PC-9 (cell line): ENCODE data around the gene TTC31. TPM values are rescaled to one million over a fixed set of nuclear protein-coding genes. Genes with fewer than 3 reads are reported as not detected.

ENCODE experiments used
- BruUV-seq: library from RNA; stranded (reverse); fragments of 400-500 nt; replicated peaks from 2 replicates; lab custom pipeline; 2021; lab: Mats Ljungman, UMichigan
- CTCF ChIA-PET: fragments of 300-600 bp; sonication (Branson Sonifier 250); formaldehyde crosslinking; loops from one replicate; lab custom pipeline; 2022; ENCODE audit warnings: antibody characterized with exemption; lab: Charles Lee
- POLR2A ChIA-PET: fragments of 300-600 bp; sonication (Branson Sonifier 250); formaldehyde crosslinking; loops from one replicate; lab custom pipeline; 2022; ENCODE audit warnings: antibody characterized with exemption; ENCODE audit not compliant: unreplicated experiment; lab: Charles Lee
- DNase-seq, 2 experiments: peaks; one replicate each; pipeline versions ENCODE4 v3.0.0 to v3.0.0-alpha.2; 2015 to 2022; ENCODE audit warnings: mixed read lengths in 1 of 2
- H2AFZ ChIP-seq: fragments of 200-600 bp; sonication (generic); 2 replicates; pipeline ENCODE4 v1.8.1; 2017; ENCODE audit warnings: antibody characterized with exemption
- H3F3A ChIP-seq: fragments of 200-600 bp; sonication (generic); 2 replicates; pipeline ENCODE4 v1.8.1; 2017; ENCODE audit warnings: antibody characterized with exemption, mild to moderate bottlenecking, low read depth; ENCODE audit not compliant: insufficient read depth
- H3K27ac ChIP-seq: fragments of 200-600 bp; sonication (generic); 2 replicates; pipeline ENCODE4 v1.6.1; 2016; ENCODE audit warnings: mixed run types
- H3K27me3 ChIP-seq: fragments of 200-600 bp; sonication (generic); 2 replicates; pipeline ENCODE4 v1.6.1; 2016; ENCODE audit warnings: low read depth, mixed run types; ENCODE audit not compliant: insufficient read depth
- H3K36me3 ChIP-seq: fragments of 200-600 bp; sonication (generic); 2 replicates; pipeline ENCODE4 v1.6.1; 2016; ENCODE audit warnings: low read depth, mixed run types
- H3K4me1 ChIP-seq: fragments of 200-600 bp; sonication (generic); replicated peaks from 2 replicates; pipeline ENCODE4 v1.6.1; 2016; ENCODE audit warnings: mixed run types; ENCODE audit not compliant: insufficient read depth
- H3K4me2 ChIP-seq: fragments of 200-600 bp; sonication (generic); 2 replicates; pipeline ENCODE4 v1.6.1; 2017; ENCODE audit warnings: mixed run types
- H3K4me3 ChIP-seq: fragments of 200-600 bp; sonication (generic); 2 replicates; pipeline ENCODE4 v1.6.1; 2016; ENCODE audit warnings: mixed run types
- H3K79me2 ChIP-seq: fragments of 200-600 bp; sonication (generic); 2 replicates; pipeline ENCODE4 v1.6.1; 2017; ENCODE audit warnings: low read depth, mixed run types
- H3K9me2 ChIP-seq: fragments of 200-600 bp; sonication (generic); 2 replicates; pipeline ENCODE4 v1.8.1; 2017; ENCODE audit warnings: mild to moderate bottlenecking; ENCODE audit not compliant: insufficient read depth
- H3K9me3 ChIP-seq: fragments of 200-600 bp; sonication (generic); 2 replicates; pipeline ENCODE4 v1.8.1; 2016; ENCODE audit warnings: low read depth; ENCODE audit not compliant: insufficient read depth
- H4K20me1 ChIP-seq: fragments of 200-600 bp; sonication (generic); 2 replicates; pipeline ENCODE4 v1.8.1; 2017; ENCODE audit not compliant: insufficient read depth
- EZH2 ChIP-seq: fragments of 200-600 bp; sonication (generic); IDR thresholded peaks from 2 replicates; pipeline ENCODE4 v1.8.0; 2017; ENCODE audit warnings: antibody characterized with exemption, low read depth
- intact Hi-C: fragments of 100-400 bp; cut with micrococcal nuclease; formaldehyde crosslinking; loops from one replicate; pipeline ENCODE4 v1.10.0; 2022; ENCODE audit not compliant: unreplicated experiment
- total RNA-seq: library from RNA; stranded (reverse); gene quantifications from 2 replicates; pipeline ENCODE4 v1.2.3, GENCODE V29; 2021
- TF ChIP-seq, protein P1 (sequence below): fragments of 200-600 bp; sonication (generic); conservative IDR thresholded peaks from 2 replicates; pipeline ENCODE4 v1.6.1; 2017; ENCODE audit warnings: mixed run types, antibody characterized with exemption, mild to moderate bottlenecking, moderate library complexity

The TTC31 gene
- total RNA-seq, 1 experiment from 2014 or later, result 20.1 TPM

DNA sequence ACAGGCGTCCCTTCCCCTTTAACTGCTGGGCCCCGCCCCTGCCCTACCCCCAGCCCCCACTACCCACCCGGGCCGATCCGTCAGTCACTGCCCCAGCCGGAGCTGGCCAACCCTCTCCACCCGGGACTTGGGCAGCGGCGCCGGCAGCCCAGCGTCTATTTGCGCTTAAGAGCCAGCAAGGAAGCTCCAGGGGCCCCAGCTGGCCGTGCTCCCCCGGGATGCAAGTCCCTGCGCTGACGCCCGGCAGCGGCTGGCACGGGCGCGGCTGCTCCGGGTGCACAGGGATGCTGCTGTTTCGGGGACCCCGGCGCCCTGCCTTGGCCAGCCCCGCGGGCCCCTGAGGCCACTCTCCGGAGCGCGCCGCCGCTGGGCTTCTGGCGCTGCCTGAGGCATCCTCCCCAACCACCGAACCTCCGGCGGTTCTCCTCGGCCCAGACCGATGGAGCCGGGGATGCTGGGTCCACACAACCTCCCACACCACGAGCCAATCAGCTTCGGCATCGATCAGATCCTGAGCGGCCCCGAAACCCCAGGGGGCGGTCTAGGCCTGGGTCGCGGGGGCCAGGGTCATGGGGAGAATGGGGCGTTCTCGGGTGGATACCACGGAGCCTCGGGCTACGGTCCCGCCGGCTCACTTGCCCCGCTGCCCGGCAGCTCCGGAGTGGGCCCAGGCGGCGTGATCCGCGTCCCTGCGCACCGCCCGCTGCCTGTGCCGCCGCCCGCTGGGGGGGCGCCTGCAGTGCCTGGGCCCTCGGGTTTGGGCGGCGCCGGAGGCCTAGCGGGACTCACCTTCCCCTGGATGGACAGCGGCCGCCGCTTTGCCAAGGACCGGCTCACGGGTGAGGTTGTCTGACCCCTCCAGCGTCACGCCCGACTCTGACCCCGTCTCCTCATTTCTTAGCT is 31.7 kb downstream of the TTC31 start, which contains the start of gene TLX2:
TLX2 (plus strand) TSS at position 83 of the 903 bp plus-strand sequence; CDS start at position 440, 357 bp downstream.
- POLR2A ChIA-PET, result no interaction called here
- DNase-seq, result no peak
- Histone ChIP-seq H3F3A (no peaks in the 10 kb centered on the region), H3K4me2 (no peak within 1 kb of the TSS), H3K36me3 (no peaks in the 10 kb centered on the region), H3K4me3 (no peak within 1 kb of the TSS), H3K27me3 (no peaks in the 10 kb centered on the region), H2AFZ (no peak within 1 kb of the TSS), H3K9me2 (no peaks in the 10 kb centered on the region), H3K9me3 (no peaks in the 10 kb centered on the region), H3K79me2 (no peaks in the 10 kb centered on the region), H3K4me1 (no peaks in the 10 kb centered on the region), H4K20me1 (no peaks in the 10 kb centered on the region), H3K27ac (no peak within 1 kb of the TSS)
- intact Hi-C loops, result no loop called here
- BruUV-seq, result no TSS peak
- TF ChIP-seq, protein P1, sequence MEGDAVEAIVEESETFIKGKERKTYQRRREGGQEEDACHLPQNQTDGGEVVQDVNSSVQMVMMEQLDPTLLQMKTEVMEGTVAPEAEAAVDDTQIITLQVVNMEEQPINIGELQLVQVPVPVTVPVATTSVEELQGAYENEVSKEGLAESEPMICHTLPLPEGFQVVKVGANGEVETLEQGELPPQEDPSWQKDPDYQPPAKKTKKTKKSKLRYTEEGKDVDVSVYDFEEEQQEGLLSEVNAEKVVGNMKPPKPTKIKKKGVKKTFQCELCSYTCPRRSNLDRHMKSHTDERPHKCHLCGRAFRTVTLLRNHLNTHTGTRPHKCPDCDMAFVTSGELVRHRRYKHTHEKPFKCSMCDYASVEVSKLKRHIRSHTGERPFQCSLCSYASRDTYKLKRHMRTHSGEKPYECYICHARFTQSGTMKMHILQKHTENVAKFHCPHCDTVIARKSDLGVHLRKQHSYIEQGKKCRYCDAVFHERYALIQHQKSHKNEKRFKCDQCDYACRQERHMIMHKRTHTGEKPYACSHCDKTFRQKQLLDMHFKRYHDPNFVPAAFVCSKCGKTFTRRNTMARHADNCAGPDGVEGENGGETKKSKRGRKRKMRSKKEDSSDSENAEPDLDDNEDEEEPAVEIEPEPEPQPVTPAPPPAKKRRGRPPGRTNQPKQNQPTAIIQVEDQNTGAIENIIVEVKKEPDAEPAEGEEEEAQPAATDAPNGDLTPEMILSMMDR, result no peak
- no peak for TF ChIP-seq EZH2
- CTCF ChIA-PET, result no interaction called here

DNA sequence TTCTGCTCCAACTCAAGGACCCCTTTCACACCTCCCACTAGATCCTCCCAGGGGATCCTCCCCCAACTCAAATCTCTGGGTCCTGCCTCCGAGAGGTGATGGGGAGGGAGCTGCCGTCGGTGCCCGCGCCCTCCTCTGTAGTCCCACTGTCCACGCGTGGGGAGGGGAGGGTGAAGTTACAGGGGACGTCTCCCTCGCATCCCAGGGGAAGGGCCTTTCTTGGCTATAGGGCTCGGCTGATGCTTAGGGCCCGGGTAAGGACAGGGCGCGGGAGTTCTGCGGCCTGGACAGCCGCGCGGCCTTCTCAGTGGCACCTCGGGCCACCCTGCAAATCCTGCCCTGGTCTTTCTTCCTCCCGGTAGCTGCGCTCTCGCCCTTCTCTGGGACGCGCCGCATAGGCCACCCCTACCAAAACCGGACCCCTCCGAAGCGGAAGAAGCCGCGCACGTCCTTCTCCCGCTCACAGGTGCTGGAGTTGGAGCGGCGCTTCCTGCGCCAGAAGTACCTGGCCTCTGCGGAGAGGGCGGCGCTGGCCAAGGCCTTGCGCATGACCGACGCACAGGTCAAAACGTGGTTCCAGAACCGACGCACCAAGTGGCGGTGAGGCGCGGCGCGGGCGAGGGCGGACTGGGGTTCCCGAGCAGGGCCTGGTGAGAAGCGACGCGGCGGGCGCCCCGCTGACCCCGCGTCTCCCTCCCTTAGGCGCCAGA is 32.5 kb downstream of the TTC31 start:
- no peaks in the 10 kb centered on the region for H3K27me3 ChIP-seq

DNA sequence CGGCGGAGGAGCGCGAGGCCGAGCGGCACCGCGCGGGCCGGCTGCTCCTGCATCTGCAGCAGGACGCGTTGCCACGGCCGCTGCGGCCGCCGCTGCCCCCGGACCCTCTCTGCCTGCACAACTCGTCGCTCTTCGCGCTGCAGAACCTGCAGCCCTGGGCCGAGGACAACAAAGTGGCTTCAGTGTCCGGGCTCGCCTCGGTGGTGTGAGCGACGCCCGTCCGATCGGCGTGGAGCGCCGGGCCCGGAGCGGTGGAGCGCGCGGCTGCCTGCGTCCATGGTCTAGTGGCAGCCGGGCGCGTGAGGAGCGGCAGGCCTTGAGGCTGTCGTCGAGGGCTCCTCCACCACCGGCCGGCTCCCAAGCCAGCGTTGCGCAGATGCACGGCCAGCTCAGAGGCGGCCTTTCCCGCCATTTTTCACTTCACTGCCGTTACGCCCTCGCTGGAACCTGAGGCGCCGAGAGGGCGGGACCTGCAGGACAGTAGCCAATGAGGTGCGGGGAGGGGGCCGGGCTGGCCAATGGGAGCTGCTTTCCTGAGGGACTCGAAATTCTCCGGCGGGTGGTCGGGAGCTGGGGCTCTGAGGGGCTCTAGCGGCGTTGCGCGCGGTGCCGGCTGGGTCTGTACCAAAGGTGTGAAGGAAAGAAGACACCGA is 33.2 kb downstream of the TTC31 start:
- Histone ChIP-seq H3F3A (no peaks in the 10 kb centered on the region), H3K27me3 (no peaks in the 10 kb centered on the region), H3K4me3 (no peak overlapping the region), H3K9me2 (no peaks in the 10 kb centered on the region), H2AFZ (no peak overlapping the region), H3K79me2 (no peaks in the 10 kb centered on the region), H3K9me3 (no peaks in the 10 kb centered on the region), H3K27ac (no peak overlapping the region), H3K4me2 (no peak overlapping the region), H3K4me1 (no peaks in the 10 kb centered on the region), H4K20me1 (no peaks in the 10 kb centered on the region), H3K36me3 (no peaks in the 10 kb centered on the region)
- TF ChIP-seq, protein P1, result no peak
- TF ChIP-seq EZH2, result no peak
- POLR2A ChIA-PET, result no interaction called here
- intact Hi-C loops, result no loop called here
- DNase-seq, result no peak
- CTCF ChIA-PET, result no interaction called here
- BruUV-seq, result no TSS peak

More for the DNA sequence above, 32.5 kb downstream of the TTC31 start:
- no peak overlapping the region for H3K27ac ChIP-seq
- POLR2A ChIA-PET, result no interaction called here
- intact Hi-C loops, result no loop called here
- H2AFZ ChIP-seq, result no peak overlapping the region
- H3K4me2 ChIP-seq, result no peak overlapping the region
- H3K36me3 ChIP-seq, result no peaks in the 10 kb centered on the region
- no peak for TF ChIP-seq EZH2
- TF ChIP-seq, protein P1, result no peak
- no peaks in the 10 kb centered on the region for H3K4me1 ChIP-seq
- no peaks in the 10 kb centered on the region for H3F3A ChIP-seq
- no peaks in the 10 kb centered on the region for H3K79me2 ChIP-seq
- no peaks in the 10 kb centered on the region for H3K9me2 ChIP-seq
- BruUV-seq, result no TSS peak
- no peaks in the 10 kb centered on the region for H3K9me3 ChIP-seq
- H3K4me3 ChIP-seq, result no peak overlapping the region
- CTCF ChIA-PET, result no interaction called here
- DNase-seq, result no peak
- no peaks in the 10 kb centered on the region for H4K20me1 ChIP-seq
